Spleen (tissue), 7 donors: Measurements from ENCODE around the gene SRGN.

ENCODE experiments used
- POLR2AphosphoS5 ChIP-seq, 3 donors: sonication (generic); formaldehyde crosslinking; IDR thresholded peaks; one replicate each; pipeline ENCODE4 v1.5.1; 2017; ENCODE audit warnings: antibody characterized with exemption in 3 of 3
- TF ChIP-seq, protein P1 (sequence below), 11 experiments: fragments of 200-600 bp in 7 of 11; fragments of 450-650 bp in 4 of 11; sonication (generic) in 4 of 11; IDR thresholded peaks in 8 of 11; conservative IDR thresholded peaks in 3 of 11; 1 replicate in 7 of 11; 2 replicates in 4 of 11; pipeline versions ENCODE4 v1.4.0 to v1.8.0; 2016 to 2021; ENCODE audit warnings: antibody characterized with exemption in 11 of 11, inconsistent platforms in 4 of 11, mild to moderate bottlenecking in 1 of 11
- donor health status: DM: no; HTN: no; CAD: no; lungs with moderate emphysema.
- donor health status: DM: no; HTN: no; CAD: no.
- donor health status: DM: no; HTN: no; CAD: no.

DNA sequence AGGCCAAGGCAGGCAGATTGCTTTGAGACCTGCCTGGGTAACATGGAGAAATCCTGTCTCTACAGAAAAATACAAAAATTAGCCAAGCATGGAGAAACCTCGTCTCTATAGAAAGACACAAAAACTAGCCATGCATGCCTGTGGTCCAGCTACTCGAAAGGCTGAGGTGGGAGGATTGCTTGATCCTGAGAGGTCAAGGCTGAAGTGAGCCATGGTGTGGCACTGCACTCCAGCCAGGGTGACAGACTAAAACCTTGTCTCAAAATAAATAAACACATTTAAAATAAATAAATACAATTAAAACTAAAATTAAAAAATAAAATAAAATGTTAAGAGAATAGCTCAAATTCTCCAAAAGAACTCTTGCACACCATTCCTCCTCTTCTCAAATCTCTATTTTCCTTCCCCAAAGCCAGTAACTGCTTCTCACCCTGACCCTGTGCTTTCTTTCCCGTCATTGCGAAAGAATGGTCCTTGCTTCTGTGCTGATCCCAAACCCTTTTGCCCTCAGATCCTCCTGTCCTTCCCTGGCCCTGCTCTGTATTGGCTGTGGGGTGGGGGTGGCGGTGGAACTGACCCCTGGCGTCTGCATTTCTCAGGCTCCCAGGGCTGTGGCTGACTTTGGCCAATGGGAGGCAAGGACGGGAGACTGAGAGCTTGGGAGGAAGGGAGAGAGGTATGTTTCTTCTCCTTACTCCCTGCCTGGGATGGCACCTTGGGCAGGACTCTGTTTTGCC lies 12.4 kb downstream of the SRGN start:
- TF ChIP-seq POLR2AphosphoS5 (IDR thresholded peaks at IDR 0.05), result peak in 1 of 3 donors; percentile 47
- TF ChIP-seq, protein P1, sequence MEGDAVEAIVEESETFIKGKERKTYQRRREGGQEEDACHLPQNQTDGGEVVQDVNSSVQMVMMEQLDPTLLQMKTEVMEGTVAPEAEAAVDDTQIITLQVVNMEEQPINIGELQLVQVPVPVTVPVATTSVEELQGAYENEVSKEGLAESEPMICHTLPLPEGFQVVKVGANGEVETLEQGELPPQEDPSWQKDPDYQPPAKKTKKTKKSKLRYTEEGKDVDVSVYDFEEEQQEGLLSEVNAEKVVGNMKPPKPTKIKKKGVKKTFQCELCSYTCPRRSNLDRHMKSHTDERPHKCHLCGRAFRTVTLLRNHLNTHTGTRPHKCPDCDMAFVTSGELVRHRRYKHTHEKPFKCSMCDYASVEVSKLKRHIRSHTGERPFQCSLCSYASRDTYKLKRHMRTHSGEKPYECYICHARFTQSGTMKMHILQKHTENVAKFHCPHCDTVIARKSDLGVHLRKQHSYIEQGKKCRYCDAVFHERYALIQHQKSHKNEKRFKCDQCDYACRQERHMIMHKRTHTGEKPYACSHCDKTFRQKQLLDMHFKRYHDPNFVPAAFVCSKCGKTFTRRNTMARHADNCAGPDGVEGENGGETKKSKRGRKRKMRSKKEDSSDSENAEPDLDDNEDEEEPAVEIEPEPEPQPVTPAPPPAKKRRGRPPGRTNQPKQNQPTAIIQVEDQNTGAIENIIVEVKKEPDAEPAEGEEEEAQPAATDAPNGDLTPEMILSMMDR (IDR thresholded peaks at IDR 0.05 in 8 of 11, conservative IDR thresholded peaks at IDR 0.05 in 3 of 11), result no peak
